A549 (cell line): ENCODE measurements around the gene EIF2B5. TPM values are rescaled to one million over a fixed set of nuclear protein-coding genes. Genes with fewer than 3 reads are reported as not detected.

Source experiments
- ATAC-seq, 2 experiments: fragments of 200-7000 bp in 1 of 2; fragments of >200 bp in 1 of 2; cut with Nextera tagmentation in 1 of 2; cut with Tn5 transposase in 1 of 2; 3 replicates each; pipeline versions ENCODE4 v1.8.0 to v1.9.1; 2018 to 2020; ENCODE audit warnings: mild to moderate bottlenecking in 1 of 2, moderate library complexity in 1 of 2
- CTCF ChIA-PET: fragments of 300-600 bp; sonication (Branson Sonifier 250); formaldehyde crosslinking; extraction: SDS; loops from one replicate; lab custom pipeline; 2021; ENCODE audit warnings: antibody characterized with exemption, inconsistent platforms; lab: Yijun Ruan, JAX
- POLR2A ChIA-PET: fragments of 350-600 bp; formaldehyde crosslinking; extraction: SDS; loops from one replicate; lab custom pipeline; 2021; ENCODE audit warnings: antibody characterized with exemption, inconsistent platforms; lab: Yijun Ruan, JAX
- DNase-seq, 2 experiments: peaks; one replicate each; pipeline versions ENCODE4 v3.0.0 to v3.0.0-alpha.2; 2011 to 2016; ENCODE audit warnings: low read depth in 1 of 2, low spot score in 1 of 2
- FAIRE-seq: peaks from 2 replicates; lab custom pipeline; 2011; peaks lifted over from hg19 to GRCh38; lab: Jason Lieb, UNC
- H3K27ac ChIP-seq, 2 experiments: fragments of >200 bp; sonication (Bioruptor Twin); formaldehyde crosslinking; 3 replicates each; pipeline ENCODE4 v1.5.1; 2016 to 2017
- H3K4me1 ChIP-seq: fragments of >200 bp; sonication (Bioruptor Twin); formaldehyde crosslinking; 3 replicates; pipeline ENCODE4 v1.6.1; 2016
- H3K4me2 ChIP-seq: fragments of >200 bp; sonication (Bioruptor Twin); formaldehyde crosslinking; 3 replicates; pipeline ENCODE4 v1.6.1; 2016
- H3K4me3 ChIP-seq: fragments of >200 bp; sonication (Bioruptor Twin); formaldehyde crosslinking; 3 replicates; pipeline ENCODE4 v1.5.1; 2016
- H3K9me3 ChIP-seq: fragments of >200 bp; sonication (Bioruptor Twin); formaldehyde crosslinking; 3 replicates; pipeline ENCODE4 v1.6.1; 2016
- ATOH8 ChIP-seq: fragments of 250-450 bp; sonication (Bioruptor Pico); IDR thresholded peaks from 2 replicates; pipeline ENCODE4 v1.5.0; 2020; ENCODE audit warnings: low read depth, mild to moderate bottlenecking, moderate library complexity
- CEBPB ChIP-seq, 2 experiments: fragments of >200 bp in 1 of 2; sonication (Bioruptor Twin) in 1 of 2; formaldehyde crosslinking in 1 of 2; IDR thresholded peaks; 2 replicates each; pipeline ENCODE4 v1.6.1; 2012 to 2016
- CHD4 ChIP-seq: fragments of 200-600 bp; sonication (generic); IDR thresholded peaks from 2 replicates; pipeline ENCODE4 v1.6.1; 2016; ENCODE audit warnings: antibody characterized with exemption, mild to moderate bottlenecking, borderline replicate concordance
- EHF ChIP-seq: fragments of 250-450 bp; sonication (Bioruptor Pico); IDR thresholded peaks from 2 replicates; pipeline ENCODE4 v1.5.0; 2020; ENCODE audit warnings: mild to moderate bottlenecking
- FOSB ChIP-seq: fragments of 250-450 bp; sonication (Bioruptor Pico); IDR thresholded peaks from 2 replicates; pipeline ENCODE4 v1.5.0; 2020; ENCODE audit warnings: mild to moderate bottlenecking, moderate library complexity
- HDAC2 ChIP-seq: fragments of 200-600 bp; sonication (generic); IDR thresholded peaks from 2 replicates; pipeline ENCODE4 v1.6.1; 2016
- KDM1A ChIP-seq: fragments of 200-600 bp; sonication (generic); IDR thresholded peaks from 2 replicates; pipeline ENCODE4 v1.6.1; 2016; ENCODE audit warnings: low read depth, mild to moderate bottlenecking
- KDM5A ChIP-seq: fragments of 200-600 bp; sonication (generic); IDR thresholded peaks from 2 replicates; pipeline ENCODE4 v1.6.1; 2016; ENCODE audit warnings: antibody characterized with exemption, mild to moderate bottlenecking
- MAZ ChIP-seq: fragments of 150-350 bp; IDR thresholded peaks from 2 replicates; pipeline ENCODE4 v1.6.1; 2014; ENCODE audit warnings: antibody characterized with exemption, low read depth, low read length, borderline replicate concordance
- MYC ChIP-seq: IDR thresholded peaks from 2 replicates; pipeline ENCODE4 v1.6.1; 2012; ENCODE audit warnings: mild to moderate bottlenecking, inconsistent platforms, low read length, improper control_type of control experiment, borderline replicate concordance
- NR3C1 ChIP-seq: fragments of >200 bp; sonication (Bioruptor Twin); formaldehyde crosslinking; IDR thresholded peaks from 3 replicates; pipeline ENCODE4 v1.6.1; 2017
- PHF8 ChIP-seq: fragments of 200-600 bp; sonication (generic); IDR thresholded peaks from 2 replicates; pipeline ENCODE4 v1.6.1; 2016; ENCODE audit warnings: low read depth, mild to moderate bottlenecking, antibody characterized with exemption, moderate library complexity, borderline replicate concordance
- RAD21 ChIP-seq, 2 experiments: fragments of >200 bp in 1 of 2; sonication (Bioruptor Twin) in 1 of 2; formaldehyde crosslinking in 1 of 2; IDR thresholded peaks in 1 of 2; conservative IDR thresholded peaks in 1 of 2; 2 replicates in 1 of 2; 3 replicates in 1 of 2; pipeline ENCODE4 v1.6.1; 2012 to 2018; ENCODE audit warnings: inconsistent platforms in 1 of 2
- RCOR1 ChIP-seq: fragments of 150-350 bp; IDR thresholded peaks from 2 replicates; pipeline ENCODE4 v1.6.1; 2014; ENCODE audit warnings: antibody characterized with exemption, low read length, low read depth
- SMC3 ChIP-seq: fragments of >200 bp; sonication (Bioruptor Twin); formaldehyde crosslinking; IDR thresholded peaks from 3 replicates; pipeline ENCODE4 v1.6.1; 2018; ENCODE audit warnings: inconsistent platforms
- SREBF2 ChIP-seq: fragments of 450-650 bp; IDR thresholded peaks from 2 replicates; pipeline ENCODE4 v1.6.1; 2014; ENCODE audit warnings: mild to moderate bottlenecking, moderate library complexity
- WGBS: methylation state at CpG from one replicate; pipeline ENCODE4 v1.1.6; 2017; ENCODE audit errors: missing lambda C conversion rate; 5-methylcytosine and 5-hydroxymethylcytosine counted together
- polyA plus RNA-seq, 4 experiments: library from polyadenylated mRNA; depleted of rRNA in 3 of 4; stranded (reverse); fragments of >200 nt; fragmentation: RNase III in 1 of 4; extraction: RNeasy Plus Mini Kit Qiagen cat#74134 plus additional on column Dnase treatment in 1 of 4; gene quantifications; 2 replicates in 3 of 4; 3 replicates in 1 of 4; pipeline ENCODE4 v1.2.3, GENCODE V29; 2011 to 2017
- TF ChIP-seq, protein P1 (sequence below): fragments of 150-350 bp; IDR thresholded peaks from 2 replicates; pipeline ENCODE4 v1.6.1; 2014; ENCODE audit warnings: low read depth, mild to moderate bottlenecking, low read length
- TF ChIP-seq, protein P2 (sequence below): fragments of 250-450 bp; sonication (Bioruptor Pico); IDR thresholded peaks from 2 replicates; pipeline ENCODE4 v1.5.0; 2021; ENCODE audit warnings: mild to moderate bottlenecking, moderate library complexity, borderline replicate concordance

Gene EIF2B5
- polyA plus RNA-seq, 2 of the 4 experiments (the other 2 are of a cell fraction), result 32.1 to 32.7 TPM

- no peak overlapping the region for H3K4me3 ChIP-seq
- TF ChIP-seq KDM5A (no peak), SMC3 (no peak), CEBPB (IDR thresholded peaks at IDR 0.05) (no peak), HDAC2 (no peak), CHD4 (no peak), ATOH8 (CRISPR knock-in tag) (no peak), RCOR1 (no peak), NR3C1 (no peak), MYC (no peak), FOSB (CRISPR knock-in tag) (no peak)
- TF ChIP-seq, protein P1, sequence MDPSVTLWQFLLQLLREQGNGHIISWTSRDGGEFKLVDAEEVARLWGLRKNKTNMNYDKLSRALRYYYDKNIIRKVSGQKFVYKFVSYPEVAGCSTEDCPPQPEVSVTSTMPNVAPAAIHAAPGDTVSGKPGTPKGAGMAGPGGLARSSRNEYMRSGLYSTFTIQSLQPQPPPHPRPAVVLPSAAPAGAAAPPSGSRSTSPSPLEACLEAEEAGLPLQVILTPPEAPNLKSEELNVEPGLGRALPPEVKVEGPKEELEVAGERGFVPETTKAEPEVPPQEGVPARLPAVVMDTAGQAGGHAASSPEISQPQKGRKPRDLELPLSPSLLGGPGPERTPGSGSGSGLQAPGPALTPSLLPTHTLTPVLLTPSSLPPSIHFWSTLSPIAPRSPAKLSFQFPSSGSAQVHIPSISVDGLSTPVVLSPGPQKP, result no peak
- TF ChIP-seq, protein P2, sequence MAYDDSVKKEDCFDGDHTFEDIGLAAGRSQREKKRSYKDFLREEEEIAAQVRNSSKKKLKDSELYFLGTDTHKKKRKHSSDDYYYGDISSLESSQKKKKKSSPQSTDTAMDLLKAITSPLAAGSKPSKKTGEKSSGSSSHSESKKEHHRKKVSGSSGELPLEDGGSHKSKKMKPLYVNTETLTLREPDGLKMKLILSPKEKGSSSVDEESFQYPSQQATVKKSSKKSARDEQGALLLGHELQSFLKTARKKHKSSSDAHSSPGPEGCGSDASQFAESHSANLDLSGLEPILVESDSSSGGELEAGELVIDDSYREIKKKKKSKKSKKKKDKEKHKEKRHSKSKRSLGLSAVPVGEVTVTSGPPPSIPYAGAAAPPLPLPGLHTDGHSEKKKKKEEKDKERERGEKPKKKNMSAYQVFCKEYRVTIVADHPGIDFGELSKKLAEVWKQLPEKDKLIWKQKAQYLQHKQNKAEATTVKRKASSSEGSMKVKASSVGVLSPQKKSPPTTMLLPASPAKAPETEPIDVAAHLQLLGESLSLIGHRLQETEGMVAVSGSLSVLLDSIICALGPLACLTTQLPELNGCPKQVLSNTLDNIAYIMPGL (CRISPR knock-in tag), result no peak
- H3K9me3 ChIP-seq, result no peaks in the 10 kb centered on the region
- H3K4me2 ChIP-seq, result no peak overlapping the region
- 92% methylated on average over 7 of the region's 7 CpGs for WGBS
- no peak for FAIRE-seq
- H3K4me1 ChIP-seq, result no peaks in the 10 kb centered on the region
- ATAC-seq, result no peak
- H3K27ac ChIP-seq, result no peak overlapping the region
- POLR2A ChIA-PET, result no interaction called here
- DNase-seq, result no peak
- CTCF ChIA-PET, result no interaction called here
Observed at GRCh38 chr3:184142199-184142598, 7.0 kb downstream of the EIF2B5 start.

GRCh38 chr3:184143327-184143726 lies 8.2 kb downstream of the EIF2B5 start:
- no peak overlapping the region for H3K4me3 ChIP-seq
- H3K9me3 ChIP-seq, result no peaks in the 10 kb centered on the region
- no peak for FAIRE-seq
- no peak overlapping the region for H3K27ac ChIP-seq
- H3K4me1 ChIP-seq, result no peaks in the 10 kb centered on the region
- ChIA-PET CTCF (interaction anchor here (0.7 to 1.5 kb wide), 2 partner anchors 11 to 15 kb away, joined by 3 to 6 read pairs; no protein-coding TSS in a partner anchor), POLR2A (no interaction called here)
- no peak for ATAC-seq
- WGBS, result 97% methylated on average over 3 of the region's 3 CpGs
- no peak for DNase-seq
- TF ChIP-seq PHF8, result no peak
- TF ChIP-seq EHF, result no peak
- TF ChIP-seq MYC, result no peak
- no peak for TF ChIP-seq KDM1A
- TF ChIP-seq SREBF2, result no peak
- no peak for TF ChIP-seq MAZ
- H3K4me2 ChIP-seq, result no peak overlapping the region

GRCh38 chr3:184144505-184144904 lies 9.3 kb downstream of the EIF2B5 start:
- Histone ChIP-seq H3K4me3 (no peak overlapping the region), H3K4me2 (no peak overlapping the region), H3K4me1 (no peaks in the 10 kb centered on the region), H3K9me3 (no peaks in the 10 kb centered on the region), H3K27ac (no peak overlapping the region)
- WGBS, result 90% methylated on average over 2 of the region's 5 CpGs
- ChIA-PET CTCF (interaction anchor here (0.7 to 2.5 kb wide), 17 partner anchors 9 to 249 kb away, joined by 3 to 20 read pairs (median 4); partner anchors contain the start of genes DVL3 and EIF2B5), POLR2A (interaction anchor here (2.0 kb wide), 1 partner anchor 9 kb away, joined by 9 read pairs; the partner anchor contains the start of gene EIF2B5)
- ATAC-seq, result no peak
- peak; percentile 25 to 79; a peak in 3 of 4 replicates for TF ChIP-seq CEBPB (IDR thresholded peaks at IDR 0.05)
- TF ChIP-seq RAD21 (conservative IDR thresholded peaks at IDR 0.05 in 1 of 2, IDR thresholded peaks at IDR 0.05 in 1 of 2), result no peak
- no peak for FAIRE-seq
- no peak for DNase-seq
